ENCODE results near the gene ZNF470. TPM values are rescaled to one million over a fixed set of nuclear protein-coding genes. Genes with fewer than 3 reads are reported as not detected.

Gene ZNF470
- total RNA-seq, 1 donor from 2014 or later = 6.7 TPM

- H3K4me2 ChIP-seq = no peak overlapping the region
- H3K27me3 ChIP-seq = no peaks in the 10 kb centered on the region
- peaks cover 55% of the 10 kb centered on the region for H3K36me3 ChIP-seq
- H3K9me3 ChIP-seq (ENCODE audit: low read depth) = peaks cover 32% of the 10 kb centered on the region
- H3K9ac ChIP-seq = no peak overlapping the region
- no peak overlapping the region for H3K27ac Mint-ChIP-seq
- H3K9me3 Mint-ChIP-seq = peaks cover 52% of the 10 kb centered on the region
- no peaks in the 10 kb centered on the region for H3K79me2 ChIP-seq (ENCODE audit: low read depth)
- H3K27ac ChIP-seq = no peak overlapping the region
- peaks cover 2% of the 10 kb centered on the region for H3K27me3 Mint-ChIP-seq (ENCODE audit: insufficient read depth, low read depth)
- H3K4me1 Mint-ChIP-seq = no peaks in the 10 kb centered on the region
- no peaks in the 10 kb centered on the region for H4K20me1 ChIP-seq (ENCODE audit: low read depth)
- no peaks in the 10 kb centered on the region for H3F3A ChIP-seq (ENCODE audit: low read depth)
- no peak overlapping the region for H3K4me3 Mint-ChIP-seq
- no peaks in the 10 kb centered on the region for H3K4me1 ChIP-seq
- TF ChIP-seq EZH2phosphoT487 (IDR thresholded peaks at IDR 0.05) = no peak
- peak; percentile 27 for TF ChIP-seq CTCF (IDR thresholded peaks at IDR 0.05)
- TF ChIP-seq EZH2 (IDR thresholded peaks at IDR 0.05) = no peak
- H2AFZ ChIP-seq (replicated peaks) = no peak overlapping the region
- peaks cover 35% of the 10 kb centered on the region for H3K36me3 Mint-ChIP-seq
- no peak overlapping the region for H3K4me3 ChIP-seq
- peak; percentile 6 for DNase-seq (ENCODE audit: low spot score)
Observed at GRCh38 chr19:56547535-56547934, 19.7 kb upstream of the ZNF470 start.

- peaks cover 66% of the 10 kb centered on the region for H3K9me3 Mint-ChIP-seq
- no peak for DNase-seq (ENCODE audit: low spot score)
- no peak overlapping the region for H3K27ac ChIP-seq
- TF ChIP-seq CTCF (IDR thresholded peaks at IDR 0.05) = no peak
- no peak for TF ChIP-seq EZH2phosphoT487 (IDR thresholded peaks at IDR 0.05)
- no peak for TF ChIP-seq EZH2 (IDR thresholded peaks at IDR 0.05)
- H3K27ac Mint-ChIP-seq = no peak overlapping the region
- no peaks in the 10 kb centered on the region for H3K27me3 Mint-ChIP-seq (ENCODE audit: insufficient read depth, low read depth)
- H2AFZ ChIP-seq (replicated peaks) = no peak overlapping the region
- H3F3A ChIP-seq (ENCODE audit: low read depth) = no peaks in the 10 kb centered on the region
- H3K36me3 Mint-ChIP-seq = peaks cover 41% of the 10 kb centered on the region
- H3K4me2 ChIP-seq = no peak overlapping the region
- no peak overlapping the region for H3K4me3 ChIP-seq
- no peak overlapping the region for H3K9ac ChIP-seq
- no peaks in the 10 kb centered on the region for H3K27me3 ChIP-seq
- H3K4me1 ChIP-seq = no peaks in the 10 kb centered on the region
- no peaks in the 10 kb centered on the region for H4K20me1 ChIP-seq (ENCODE audit: low read depth)
- H3K36me3 ChIP-seq = peaks cover 49% of the 10 kb centered on the region
- peaks cover 50% of the 10 kb centered on the region for H3K9me3 ChIP-seq (ENCODE audit: low read depth)
- H3K79me2 ChIP-seq (ENCODE audit: low read depth) = no peaks in the 10 kb centered on the region
- H3K4me1 Mint-ChIP-seq = no peaks in the 10 kb centered on the region
- no peak overlapping the region for H3K4me3 Mint-ChIP-seq
Observed at GRCh38 chr19:56554272-56554869, 12.9 kb upstream of the ZNF470 start.

GRCh38 chr19:56562766-56563165 is 4.5 kb upstream of the ZNF470 start:
- Histone ChIP-seq H4K20me1 (ENCODE audit: low read depth) (no peaks in the 10 kb centered on the region), H3K79me2 (ENCODE audit: low read depth) (peaks cover under 1% of the 10 kb centered on the region), H3K9me3 (ENCODE audit: low read depth) (peaks cover 36% of the 10 kb centered on the region), H3K4me2 (no peak overlapping the region), H3F3A (ENCODE audit: low read depth) (peaks cover 9% of the 10 kb centered on the region), H3K4me3 (no peak overlapping the region), H3K36me3 (no peaks in the 10 kb centered on the region), H3K4me1 (no peaks in the 10 kb centered on the region), H3K27ac (no peak overlapping the region), H3K27me3 (no peaks in the 10 kb centered on the region), H3K9ac (no peak overlapping the region), H2AFZ (replicated peaks) (no peak overlapping the region)
- Mint-ChIP-seq H3K27ac (no peak overlapping the region), H3K4me3 (no peak overlapping the region), H3K27me3 (ENCODE audit: insufficient read depth, low read depth) (peaks cover 4% of the 10 kb centered on the region), H3K9me3 (peaks cover 79% of the 10 kb centered on the region), H3K36me3 (peaks cover 5% of the 10 kb centered on the region), H3K4me1 (peaks cover 4% of the 10 kb centered on the region)
- TF ChIP-seq EZH2 (IDR thresholded peaks at IDR 0.05) (no peak), CTCF (IDR thresholded peaks at IDR 0.05) (no peak), EZH2phosphoT487 (IDR thresholded peaks at IDR 0.05) (no peak)
- DNase-seq (ENCODE audit: low spot score) = no peak

All from neural progenitor cell (in vitro differentiated cells).